Panc1 (cell line): ENCODE results near the gene ARHGAP44. TPM values are rescaled to one million over a fixed set of nuclear protein-coding genes. Genes with fewer than 3 reads are reported as not detected.

Experiments
- ATAC-seq: fragments of 200-7000 bp; cut with Tn5 transposase; 2 replicates; pipeline ENCODE4 v1.9.1; 2020; ENCODE audit warnings: mild to moderate bottlenecking, moderate library complexity
- BruUV-seq: library from RNA; stranded (reverse); fragments of 400-500 nt; replicated peaks from 2 replicates; lab custom pipeline; 2021; lab: Mats Ljungman, UMichigan
- CTCF ChIA-PET: fragments of 300-600 bp; sonication (Branson Sonifier 250); formaldehyde crosslinking; loops from one replicate; lab custom pipeline; 2022; ENCODE audit warnings: antibody characterized with exemption; lab: Charles Lee
- POLR2A ChIA-PET: fragments of 300-600 bp; sonication (Branson Sonifier 250); formaldehyde crosslinking; loops from one replicate; lab custom pipeline; 2022; ENCODE audit warnings: antibody characterized with exemption; lab: Charles Lee
- DNase-seq: peaks from one replicate; pipeline ENCODE4 v3.0.0-alpha.2; 2010; ENCODE audit warnings: low read depth, low spot score
- H3K27ac ChIP-seq: 2 replicates; pipeline ENCODE4 v1.5.1; 2011; ENCODE audit warnings: mild to moderate bottlenecking, low read length, inconsistent platforms
- H3K27me3 ChIP-seq: fragments of 200-500 bp; sonication (Bioruptor generic); 2 replicates; pipeline ENCODE4 v1.6.0; 2014; ENCODE audit warnings: low read length, inconsistent platforms; ENCODE audit not compliant: control insufficient read depth, insufficient read depth
- H3K36me3 ChIP-seq: fragments of 200-500 bp; sonication (Bioruptor generic); 2 replicates; pipeline ENCODE4 v1.5.1; 2014; ENCODE audit warnings: inconsistent platforms, mild to moderate bottlenecking, low read length, moderate library complexity; ENCODE audit not compliant: control insufficient read depth, insufficient read depth
- H3K4me1 ChIP-seq: 2 replicates; pipeline ENCODE4 v1.5.1; 2011; ENCODE audit warnings: inconsistent platforms, mild to moderate bottlenecking, low read length, moderate library complexity; ENCODE audit not compliant: control insufficient read depth, insufficient read depth
- H3K4me3 ChIP-seq, 2 experiments: 2 replicates each; pipeline ENCODE4 v1.5.1; 2011 to 2012; ENCODE audit warnings: low read depth in 2 of 2, low read length in 2 of 2, mild to moderate bottlenecking in 2 of 2, inconsistent platforms in 1 of 2, moderate library complexity in 1 of 2
- H3K9me3 ChIP-seq: fragments of 200-500 bp; sonication (Bioruptor generic); 2 replicates; pipeline ENCODE4 v1.5.1; 2014; ENCODE audit warnings: low read depth, mild to moderate bottlenecking, inconsistent platforms, low read length, moderate library complexity; ENCODE audit not compliant: control insufficient read depth, insufficient read depth
- POLR2AphosphoS5 ChIP-seq: IDR thresholded peaks from 2 replicates; pipeline ENCODE4 v1.6.1; 2012; ENCODE audit warnings: mild to moderate bottlenecking, low read depth, low read length, moderate library complexity
- SIN3A ChIP-seq: IDR thresholded peaks from 2 replicates; pipeline ENCODE4 v1.6.1; 2012; ENCODE audit warnings: low read depth, mild to moderate bottlenecking, low read length, moderate library complexity, borderline replicate concordance; ENCODE audit not compliant: insufficient read depth
- TCF7L2 ChIP-seq: IDR thresholded peaks from 2 replicates; pipeline ENCODE4 v1.6.1; 2011; ENCODE audit warnings: mild to moderate bottlenecking, low read depth, low read length, inconsistent platforms
- in situ Hi-C: cut with HindIII; loops from 2 replicates; pipeline ENCODE4 v1.10.0; 2016; ENCODE audit warnings: low sequenced_read_pairs, low pct_unique_long_range_greater_than_20kb
- intact Hi-C: fragments of 100-400 bp; cut with micrococcal nuclease; formaldehyde crosslinking; loops from one replicate; pipeline ENCODE4 v1.10.0; 2022; ENCODE audit not compliant: unreplicated experiment
- total RNA-seq: library from RNA; stranded (reverse); gene quantifications from one replicate; pipeline ENCODE4 v1.2.1, GENCODE V29; 2021; ENCODE audit not compliant: unreplicated experiment
- TF ChIP-seq, protein P1 (sequence below), 2 experiments: IDR thresholded peaks; 2 replicates each; pipeline ENCODE4 v1.6.1; 2011 to 2012; ENCODE audit warnings: low read depth in 2 of 2, control low read depth in 1 of 2, low read length in 1 of 2, mild to moderate bottlenecking in 1 of 2, moderate library complexity in 1 of 2; ENCODE audit not compliant: insufficient read depth in 1 of 2
- TF ChIP-seq, protein P2 (sequence below): fragments of 450-650 bp; IDR thresholded peaks from 2 replicates; pipeline ENCODE4 v1.5.1; 2017; ENCODE audit warnings: mild to moderate bottlenecking

ARHGAP44 gene
- total RNA-seq, 1 experiment from 2014 or later, result 0.80 TPM

DNA sequence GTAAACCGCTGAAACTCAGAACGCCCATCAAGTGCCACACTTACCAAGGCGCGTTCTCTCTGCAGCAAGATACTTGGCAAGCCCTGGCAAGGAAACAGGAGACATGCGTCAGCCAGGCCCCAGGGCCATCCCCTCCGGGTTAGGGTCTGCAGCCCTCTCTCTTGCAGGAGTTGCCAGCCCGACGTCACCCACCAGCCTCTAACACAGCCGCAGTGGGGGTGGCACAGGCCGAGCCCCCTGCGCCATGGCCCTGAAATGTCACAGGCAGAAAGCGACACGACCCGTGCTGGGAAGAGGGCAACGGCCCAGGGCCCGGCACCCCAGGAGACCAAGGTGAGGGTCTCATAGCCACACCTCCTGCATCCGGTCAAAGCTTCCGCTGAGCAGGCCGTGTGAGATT is 206.6 kb downstream of the ARHGAP44 start:
- CTCF ChIA-PET, result no interaction called here
- TF ChIP-seq SIN3A (no peak), TCF7L2 (no peak), POLR2AphosphoS5 (no peak)
- TF ChIP-seq, protein P1, sequence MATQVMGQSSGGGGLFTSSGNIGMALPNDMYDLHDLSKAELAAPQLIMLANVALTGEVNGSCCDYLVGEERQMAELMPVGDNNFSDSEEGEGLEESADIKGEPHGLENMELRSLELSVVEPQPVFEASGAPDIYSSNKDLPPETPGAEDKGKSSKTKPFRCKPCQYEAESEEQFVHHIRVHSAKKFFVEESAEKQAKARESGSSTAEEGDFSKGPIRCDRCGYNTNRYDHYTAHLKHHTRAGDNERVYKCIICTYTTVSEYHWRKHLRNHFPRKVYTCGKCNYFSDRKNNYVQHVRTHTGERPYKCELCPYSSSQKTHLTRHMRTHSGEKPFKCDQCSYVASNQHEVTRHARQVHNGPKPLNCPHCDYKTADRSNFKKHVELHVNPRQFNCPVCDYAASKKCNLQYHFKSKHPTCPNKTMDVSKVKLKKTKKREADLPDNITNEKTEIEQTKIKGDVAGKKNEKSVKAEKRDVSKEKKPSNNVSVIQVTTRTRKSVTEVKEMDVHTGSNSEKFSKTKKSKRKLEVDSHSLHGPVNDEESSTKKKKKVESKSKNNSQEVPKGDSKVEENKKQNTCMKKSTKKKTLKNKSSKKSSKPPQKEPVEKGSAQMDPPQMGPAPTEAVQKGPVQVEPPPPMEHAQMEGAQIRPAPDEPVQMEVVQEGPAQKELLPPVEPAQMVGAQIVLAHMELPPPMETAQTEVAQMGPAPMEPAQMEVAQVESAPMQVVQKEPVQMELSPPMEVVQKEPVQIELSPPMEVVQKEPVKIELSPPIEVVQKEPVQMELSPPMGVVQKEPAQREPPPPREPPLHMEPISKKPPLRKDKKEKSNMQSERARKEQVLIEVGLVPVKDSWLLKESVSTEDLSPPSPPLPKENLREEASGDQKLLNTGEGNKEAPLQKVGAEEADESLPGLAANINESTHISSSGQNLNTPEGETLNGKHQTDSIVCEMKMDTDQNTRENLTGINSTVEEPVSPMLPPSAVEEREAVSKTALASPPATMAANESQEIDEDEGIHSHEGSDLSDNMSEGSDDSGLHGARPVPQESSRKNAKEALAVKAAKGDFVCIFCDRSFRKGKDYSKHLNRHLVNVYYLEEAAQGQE (IDR thresholded peaks at IDR 0.05; ENCODE audit: insufficient read depth in 1 of 2, low read depth in 2 of 2, low read length in 1 of 2), result no peak
- TF ChIP-seq, protein P2, sequence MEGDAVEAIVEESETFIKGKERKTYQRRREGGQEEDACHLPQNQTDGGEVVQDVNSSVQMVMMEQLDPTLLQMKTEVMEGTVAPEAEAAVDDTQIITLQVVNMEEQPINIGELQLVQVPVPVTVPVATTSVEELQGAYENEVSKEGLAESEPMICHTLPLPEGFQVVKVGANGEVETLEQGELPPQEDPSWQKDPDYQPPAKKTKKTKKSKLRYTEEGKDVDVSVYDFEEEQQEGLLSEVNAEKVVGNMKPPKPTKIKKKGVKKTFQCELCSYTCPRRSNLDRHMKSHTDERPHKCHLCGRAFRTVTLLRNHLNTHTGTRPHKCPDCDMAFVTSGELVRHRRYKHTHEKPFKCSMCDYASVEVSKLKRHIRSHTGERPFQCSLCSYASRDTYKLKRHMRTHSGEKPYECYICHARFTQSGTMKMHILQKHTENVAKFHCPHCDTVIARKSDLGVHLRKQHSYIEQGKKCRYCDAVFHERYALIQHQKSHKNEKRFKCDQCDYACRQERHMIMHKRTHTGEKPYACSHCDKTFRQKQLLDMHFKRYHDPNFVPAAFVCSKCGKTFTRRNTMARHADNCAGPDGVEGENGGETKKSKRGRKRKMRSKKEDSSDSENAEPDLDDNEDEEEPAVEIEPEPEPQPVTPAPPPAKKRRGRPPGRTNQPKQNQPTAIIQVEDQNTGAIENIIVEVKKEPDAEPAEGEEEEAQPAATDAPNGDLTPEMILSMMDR, result no peak
- intact Hi-C loops, result no loop called here

DNA sequence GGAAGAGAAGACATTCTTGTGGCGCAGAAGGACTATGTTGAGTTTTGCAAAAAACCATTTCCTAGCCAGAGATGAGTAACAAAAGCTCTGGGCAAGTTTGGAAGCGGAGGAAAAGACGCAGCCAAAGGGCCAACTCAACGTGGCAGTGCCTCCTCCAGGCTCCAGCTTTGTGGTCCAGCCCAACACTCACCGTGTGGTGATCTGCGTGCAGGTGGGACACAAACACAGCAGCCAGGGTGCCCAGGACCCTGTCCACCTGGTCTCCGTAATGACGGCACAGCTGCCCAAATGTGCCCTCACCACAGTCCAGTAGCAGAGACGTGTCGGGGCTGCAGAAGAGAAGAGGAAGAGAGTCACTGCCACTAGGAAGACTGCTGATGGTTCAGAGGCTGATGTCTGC is 207.1 kb downstream of the ARHGAP44 start:
- Histone ChIP-seq H3K4me3 (no peak overlapping the region), H3K27me3 (no peaks in the 10 kb centered on the region), H3K4me1 (no peaks in the 10 kb centered on the region), H3K36me3 (peaks cover 18% of the 10 kb centered on the region), H3K27ac (no peak overlapping the region), H3K9me3 (no peaks in the 10 kb centered on the region)
- in situ Hi-C loops (no loop called here), intact Hi-C loops (no loop called here)
- no peak for ATAC-seq
- DNase-seq, result no peak
- POLR2A ChIA-PET, result no interaction called here
- BruUV-seq, result no TSS peak
- no peak for TF ChIP-seq TCF7L2
- TF ChIP-seq, protein P1 (IDR thresholded peaks at IDR 0.05; ENCODE audit: insufficient read depth in 1 of 2, low read depth in 2 of 2, low read length in 1 of 2), result no peak
- no peak for TF ChIP-seq SIN3A
- TF ChIP-seq, protein P2, result no peak
- TF ChIP-seq POLR2AphosphoS5, result no peak
- CTCF ChIA-PET, result no interaction called here

More for the DNA sequence above, 206.6 kb downstream of the ARHGAP44 start:
- no TSS peak for BruUV-seq
- Histone ChIP-seq H3K9me3 (no peaks in the 10 kb centered on the region), H3K36me3 (peaks cover 19% of the 10 kb centered on the region), H3K27ac (no peak overlapping the region), H3K4me1 (no peaks in the 10 kb centered on the region), H3K4me3 (no peak overlapping the region), H3K27me3 (no peaks in the 10 kb centered on the region)
- no peak for DNase-seq
- in situ Hi-C loops, result no loop called here
- POLR2A ChIA-PET, result no interaction called here
- ATAC-seq, result no peak
